HTR-8/SVneo (cell line): Measurements from ENCODE around the gene DNAJC5.
"Not testable (repeated sequence)": the region's sequence is repeated elsewhere in the genome, so short reads cannot be mapped to it uniquely, and the experiment has no call there.

Experiments used
- DNase-seq: peaks from one replicate; pipeline ENCODE4 v3.0.0; 2011; ENCODE audit warnings: low spot score, mixed read lengths; ENCODE audit not compliant: insufficient read length
- FAIRE-seq: peaks from 2 replicates; lab custom pipeline; 2011; peaks lifted over from hg19 to GRCh38; lab: Jason Lieb, UNC

DNAJC5 gene

DNA sequence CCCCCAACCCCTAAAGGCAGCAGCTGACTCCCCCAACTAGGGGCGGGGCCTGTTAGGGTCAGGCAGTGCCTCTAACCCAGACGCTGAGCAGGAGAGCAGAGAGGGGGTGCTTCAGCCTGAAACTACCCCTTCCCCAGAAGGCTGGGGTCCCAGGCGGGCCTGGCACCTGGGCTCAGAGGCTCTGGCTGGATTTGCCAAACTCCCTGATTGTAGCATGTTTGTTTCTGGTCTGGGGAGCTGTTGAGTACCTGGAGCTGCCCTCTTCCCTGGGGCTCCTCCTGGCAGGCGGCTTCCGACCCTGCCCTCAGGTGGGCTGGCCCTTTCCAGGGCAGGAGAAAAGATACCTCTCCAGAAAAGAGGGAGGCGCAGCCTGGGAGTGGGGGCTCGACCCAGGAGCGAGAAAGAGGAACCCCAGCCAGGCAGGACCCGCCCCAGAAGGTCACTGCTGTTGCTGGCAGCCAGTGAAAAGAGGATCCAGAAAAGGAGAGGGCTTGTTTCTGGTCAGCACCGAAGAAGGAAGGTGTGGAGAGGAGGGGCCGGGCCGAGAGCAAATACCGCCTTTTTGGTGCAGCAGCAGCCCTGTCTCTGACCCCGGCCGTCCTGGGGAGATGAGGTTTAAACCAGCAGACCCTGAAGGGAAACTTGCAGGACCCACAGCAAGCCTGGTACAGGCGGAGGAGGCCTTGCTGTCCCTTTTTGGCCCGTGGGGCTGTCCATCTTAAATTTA lies 34.4 kb upstream of the DNAJC5 start:
- FAIRE-seq, result no peak
- no peak for DNase-seq

DNA sequence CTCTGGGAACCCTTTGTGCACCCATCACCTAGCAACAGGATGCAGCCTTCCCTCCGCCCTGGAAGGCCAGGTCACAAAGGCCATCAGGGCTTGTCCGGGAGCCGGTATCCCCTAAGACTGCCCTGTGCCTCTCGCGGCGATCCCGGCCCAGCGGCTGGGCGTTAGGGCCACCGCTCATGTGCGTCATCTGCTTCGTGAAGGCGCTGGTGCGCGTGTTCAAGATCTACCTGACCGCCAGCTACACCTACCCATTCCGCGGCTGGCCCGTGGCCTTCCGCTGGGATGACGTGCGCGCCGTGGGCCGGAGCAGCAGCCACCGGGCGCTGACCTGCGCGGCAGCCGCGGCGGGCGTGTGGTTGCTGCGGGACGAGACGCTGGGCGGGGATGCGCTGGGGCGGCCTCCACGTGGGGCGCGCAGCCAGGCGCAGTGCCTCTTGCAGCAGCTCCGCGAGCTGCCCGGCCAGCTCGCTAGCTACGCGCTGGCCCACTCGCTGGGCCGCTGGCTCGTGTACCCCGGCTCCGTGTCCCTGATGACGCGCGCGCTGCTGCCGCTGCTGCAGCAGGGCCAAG lies 33.5 kb upstream of the DNAJC5 start, which contains the start of gene ABHD16B:
ABHD16B (plus strand) TSS at position 134 of the 570 bp plus-strand sequence; CDS start at position 177, 43 bp downstream.
- DNase-seq (no peak), FAIRE-seq (no peak)

DNA sequence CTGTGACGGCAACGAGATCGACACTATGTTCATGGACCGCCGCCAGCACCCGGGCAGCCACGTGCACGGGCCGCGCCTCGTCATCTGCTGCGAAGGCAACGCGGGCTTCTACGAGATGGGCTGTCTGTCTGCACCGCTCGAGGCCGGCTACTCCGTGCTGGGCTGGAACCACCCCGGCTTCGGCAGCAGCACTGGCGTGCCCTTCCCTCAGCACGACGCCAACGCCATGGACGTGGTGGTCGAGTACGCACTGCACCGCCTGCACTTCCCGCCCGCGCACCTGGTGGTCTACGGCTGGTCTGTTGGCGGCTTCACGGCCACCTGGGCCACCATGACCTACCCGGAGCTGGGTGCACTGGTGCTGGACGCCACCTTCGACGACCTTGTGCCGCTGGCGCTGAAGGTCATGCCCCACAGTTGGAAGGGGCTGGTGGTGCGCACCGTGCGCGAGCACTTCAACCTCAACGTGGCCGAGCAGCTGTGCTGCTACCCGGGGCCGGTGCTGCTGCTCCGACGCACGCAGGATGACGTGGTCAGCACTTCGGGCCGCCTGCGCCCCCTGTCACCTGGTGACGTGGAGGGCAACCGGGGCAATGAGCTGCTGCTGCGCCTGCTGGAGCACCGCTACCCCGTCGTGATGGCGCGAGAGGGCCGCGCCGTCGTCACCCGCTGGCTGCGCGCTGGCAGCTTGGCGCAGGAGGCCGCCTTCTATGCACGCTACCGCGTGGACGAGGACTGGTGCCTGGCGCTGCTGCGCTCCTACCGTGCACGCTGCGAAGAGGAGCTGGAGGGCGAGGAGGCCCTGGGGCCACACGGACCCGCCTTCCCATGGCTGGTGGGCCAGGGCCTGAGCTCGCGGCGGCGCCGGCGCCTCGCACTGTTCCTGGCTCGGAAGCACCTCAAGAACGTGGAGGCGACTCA lies 32.7 kb upstream of the DNAJC5 start:
- FAIRE-seq (peak; percentile 68), DNase-seq (no peak)

DNA sequence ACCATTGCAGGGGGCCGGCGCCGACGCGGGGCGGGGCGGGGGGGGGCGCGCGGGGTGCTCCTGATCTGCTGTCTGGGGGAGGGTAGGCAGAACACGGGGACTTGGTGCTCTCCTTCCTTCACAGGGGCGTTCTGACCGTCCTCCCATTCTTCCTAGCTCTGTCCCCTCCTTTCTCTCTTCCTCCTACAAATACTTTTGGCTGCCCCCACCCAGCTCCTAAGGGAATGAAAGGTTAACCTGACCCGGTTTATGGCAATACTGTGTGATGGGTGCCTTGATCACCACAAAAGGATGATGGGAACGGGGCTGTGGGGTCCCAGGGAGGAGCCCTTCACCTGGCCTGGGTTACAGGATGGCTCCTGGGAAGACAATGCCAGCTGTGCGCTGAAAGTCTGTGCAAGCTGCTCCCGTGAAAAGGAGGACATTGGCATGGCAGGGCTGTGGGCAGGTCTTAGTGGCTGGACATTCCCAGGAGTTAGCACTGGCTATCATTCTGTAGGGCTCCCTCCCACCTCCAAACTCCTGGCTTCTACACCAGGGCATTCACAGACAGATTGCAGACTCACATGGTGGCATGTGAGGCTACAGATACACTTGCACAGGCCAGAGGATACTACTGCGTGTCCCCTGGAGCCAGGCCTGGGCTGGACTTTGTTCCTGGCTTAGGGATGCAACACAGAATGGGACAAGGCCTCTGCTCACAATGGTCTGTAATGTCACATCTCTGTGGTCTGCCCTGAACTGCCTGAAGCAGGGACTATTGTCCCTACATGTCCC lies 31.7 kb upstream of the DNAJC5 start:
- FAIRE-seq, result peak; percentile 79

DNA sequence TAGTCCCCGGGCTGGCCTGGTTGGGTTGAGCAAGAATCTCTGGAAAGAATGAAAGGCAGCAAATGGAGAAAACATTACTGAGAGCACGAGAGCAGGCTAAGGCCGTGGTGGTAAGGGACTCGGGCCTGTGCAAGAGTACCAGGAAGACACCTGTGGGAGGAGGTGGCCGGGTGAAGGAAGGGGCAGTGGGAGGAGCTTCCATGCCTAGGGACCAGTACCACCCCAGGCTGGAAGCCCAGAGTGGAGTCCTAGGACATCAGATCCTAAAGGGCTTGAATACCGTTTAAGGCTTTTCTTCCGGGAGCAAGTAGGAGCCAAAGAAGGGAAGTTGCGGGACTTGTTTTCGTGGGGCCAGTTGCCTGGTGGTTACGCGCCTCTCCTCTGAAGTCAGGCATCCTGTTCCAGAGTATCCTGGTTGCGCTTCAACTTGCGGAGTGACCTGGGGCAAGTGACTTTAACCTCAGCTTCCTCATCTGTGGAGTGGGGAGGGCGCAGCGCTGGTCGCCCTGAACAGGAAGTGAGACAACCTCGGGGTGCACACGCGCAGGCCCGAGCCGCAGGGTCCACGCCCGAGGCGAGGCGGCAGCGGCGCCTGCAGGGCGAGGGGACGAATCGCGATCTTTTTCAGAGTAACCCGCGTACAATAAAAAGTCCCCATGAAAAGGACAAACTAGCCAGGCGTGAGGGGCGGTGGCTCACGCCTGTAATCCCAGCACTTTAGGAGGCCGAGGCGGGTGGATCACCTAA lies 31.0 kb upstream of the DNAJC5 start:
- peak; percentile 95 for FAIRE-seq
- peak; percentile 93 for DNase-seq

More for the DNA sequence above, 31.7 kb upstream of the DNAJC5 start:
- DNase-seq, result no peak

DNA sequence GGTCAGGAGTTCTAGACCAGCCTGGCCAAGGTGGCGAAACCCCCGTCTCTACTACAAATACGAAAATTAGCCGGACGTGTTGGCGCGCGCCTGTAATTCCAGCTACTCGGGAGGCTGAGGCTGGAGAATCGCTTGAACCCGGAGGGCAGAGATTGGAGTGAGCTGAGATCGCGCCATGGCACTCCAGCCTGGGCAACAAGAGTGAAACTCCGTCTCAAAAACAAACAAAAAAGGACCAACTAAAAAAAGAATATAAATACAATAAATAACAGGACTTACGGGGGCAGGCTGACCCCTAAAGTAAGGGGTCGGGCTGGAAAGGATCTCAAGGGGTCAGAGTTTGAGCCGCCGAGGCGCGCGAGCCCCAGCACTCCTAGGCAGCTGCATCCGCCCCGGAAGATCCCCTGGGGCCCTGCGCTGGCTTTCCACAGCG lies 30.4 kb upstream of the DNAJC5 start:
- DNase-seq, result no peak
- no peak for FAIRE-seq

DNA sequence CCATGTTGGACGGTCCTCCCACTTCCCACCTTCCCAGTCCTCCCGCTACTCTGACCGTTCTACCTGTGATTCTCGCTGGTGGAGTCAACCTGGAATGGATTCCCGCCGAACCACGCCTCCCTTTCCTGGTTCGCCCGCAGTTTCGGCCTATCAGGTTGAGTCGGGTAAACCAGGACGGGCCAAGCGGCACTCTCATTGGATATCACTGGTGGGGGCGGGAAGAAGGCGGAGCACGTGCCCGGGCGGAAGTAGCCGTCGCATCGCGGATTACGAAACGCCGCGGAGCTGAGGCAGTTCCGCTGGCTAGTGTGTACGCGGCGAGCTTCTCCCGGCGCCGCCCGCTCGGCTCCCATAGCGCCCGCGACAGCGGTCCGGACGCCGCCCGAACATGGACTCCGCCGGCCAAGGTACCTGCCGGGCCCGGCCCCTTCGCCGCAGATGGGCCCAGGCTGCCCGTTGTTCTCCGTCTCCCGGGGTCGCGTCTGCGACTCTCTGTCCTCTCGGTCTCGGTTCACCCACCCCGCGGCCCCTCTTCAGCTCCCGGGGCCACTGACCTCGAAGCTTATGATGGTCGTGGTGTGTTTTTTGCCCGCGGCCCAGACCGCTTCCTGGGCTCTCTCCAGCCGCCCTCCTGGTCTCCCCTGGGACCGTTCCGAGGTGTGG lies 29.8 kb upstream of the DNAJC5 start, which contains the start of gene TPD52L2:
TPD52L2 (plus strand) TSS at position 293 of the 663 bp plus-strand sequence; CDS start at position 389, 96 bp downstream.
- peak; percentile 100 for FAIRE-seq
- DNase-seq, result peak; percentile 100

DNA sequence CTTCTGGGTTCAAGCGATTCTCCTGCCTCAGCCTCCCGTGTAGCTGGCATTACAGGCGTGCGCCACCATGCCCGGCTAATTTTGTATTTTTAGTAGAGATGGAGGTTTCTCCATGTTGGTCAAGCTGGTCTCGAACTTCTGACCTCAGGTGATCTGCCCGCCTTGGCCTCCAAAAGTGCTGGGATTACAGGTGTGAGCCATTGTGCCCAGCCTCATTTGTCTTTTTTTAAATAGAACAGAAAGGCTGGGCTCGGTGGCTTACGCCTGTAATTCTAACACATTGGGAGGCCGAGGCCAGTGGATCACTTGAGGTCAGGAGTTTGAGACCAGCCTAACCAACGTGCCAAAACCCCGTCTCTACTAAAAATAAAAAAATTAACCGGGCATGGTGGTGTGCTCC lies 27.9 kb upstream of the DNAJC5 start:
- not testable (repeated sequence) for FAIRE-seq

DNA sequence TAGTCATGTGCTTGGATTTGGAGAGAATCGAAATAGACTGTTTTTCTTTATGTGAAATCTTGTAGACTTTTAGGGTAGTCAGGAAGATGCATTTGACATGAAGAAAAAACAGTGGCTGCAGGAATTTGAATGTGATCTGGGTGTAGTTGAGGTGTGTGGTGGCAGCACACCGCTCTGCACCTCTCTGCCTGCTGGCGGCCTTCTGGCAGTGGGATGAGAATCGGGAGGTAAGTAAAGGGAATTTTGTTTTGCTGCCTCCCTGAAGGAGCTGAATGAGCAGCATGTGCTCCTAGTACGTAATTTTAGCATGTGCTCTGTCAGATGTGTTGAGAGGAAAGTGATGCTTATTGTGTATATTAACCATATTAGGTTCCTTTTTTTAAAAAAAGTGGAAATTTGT lies 26.7 kb upstream of the DNAJC5 start:
- no peak for FAIRE-seq
- DNase-seq, result no peak

More for the DNA sequence above, 27.9 kb upstream of the DNAJC5 start:
- DNase-seq, result not testable (repeated sequence)

DNA sequence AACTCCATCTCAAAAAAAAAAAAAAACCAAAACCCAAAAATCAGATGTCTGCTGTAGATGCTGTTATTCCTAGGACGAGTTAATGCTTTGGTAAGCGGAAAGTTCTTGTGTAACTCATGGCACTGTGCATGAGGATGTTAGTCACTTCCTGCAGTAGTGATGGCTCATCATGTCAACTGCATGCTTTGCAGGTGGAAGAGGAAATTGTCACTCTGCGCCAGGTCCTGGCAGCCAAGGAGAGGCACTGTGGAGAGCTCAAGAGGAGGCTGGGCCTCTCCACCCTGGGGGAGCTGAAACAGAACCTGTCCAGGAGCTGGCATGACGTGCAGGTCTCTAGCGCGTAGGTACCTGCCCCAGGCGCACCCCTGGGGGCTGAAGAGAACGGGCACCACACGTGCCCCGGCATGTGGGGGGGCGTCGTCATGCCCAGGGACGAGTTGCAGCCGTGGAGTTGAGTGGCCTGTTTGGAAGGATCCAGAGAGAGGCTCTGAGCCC lies 21.4 kb upstream of the DNAJC5 start:
- FAIRE-seq (peak; percentile 85), DNase-seq (no peak)

DNA sequence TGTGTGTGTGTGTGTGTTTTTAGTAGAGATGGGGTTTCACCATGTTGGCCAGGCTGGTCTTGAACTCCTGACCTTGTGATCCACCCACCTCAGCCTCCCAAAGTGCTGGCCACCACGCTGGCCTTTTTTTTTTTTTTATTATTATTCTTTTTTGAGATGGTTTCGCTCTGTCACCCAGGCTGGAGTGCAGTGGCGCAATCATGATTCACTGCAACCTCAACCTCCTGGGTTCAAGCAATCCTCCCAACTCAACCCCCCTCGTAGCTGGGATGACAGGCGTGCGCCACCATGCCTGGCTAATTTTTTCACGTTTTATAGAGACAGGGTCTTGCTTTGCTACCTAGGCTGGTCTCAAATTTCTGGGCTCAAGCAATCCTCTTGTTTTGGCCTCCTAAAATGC lies 20.7 kb upstream of the DNAJC5 start:
- DNase-seq, FAIRE-seq: not testable (repeated sequence)

DNA sequence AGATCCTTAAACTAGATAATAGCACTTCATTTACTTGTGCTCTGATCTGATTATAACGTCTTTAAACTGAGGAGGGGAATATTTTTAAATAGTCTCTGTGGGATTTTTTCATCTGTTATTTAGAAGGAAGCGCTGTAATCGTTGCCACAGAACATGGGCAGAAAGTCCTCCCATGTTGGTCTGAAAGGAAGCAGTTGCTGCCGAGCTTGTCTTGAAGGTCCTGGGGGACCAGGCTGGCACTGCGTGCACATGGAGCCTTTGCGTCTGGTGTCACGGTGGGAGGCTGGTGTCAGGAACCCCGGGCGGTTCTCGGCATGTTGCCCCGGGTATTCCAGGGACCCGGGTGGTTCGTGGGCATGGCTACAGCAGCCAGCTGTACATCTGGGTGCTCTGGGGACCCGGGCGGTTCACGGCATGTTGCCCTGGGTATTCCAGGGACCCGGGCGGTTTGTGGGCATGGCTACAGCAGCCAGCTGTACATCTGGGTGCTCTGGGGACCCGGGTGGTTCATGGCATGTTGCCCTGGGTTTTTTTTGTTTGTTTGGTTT lies 18.4 kb upstream of the DNAJC5 start:
- FAIRE-seq, result no peak
- no peak for DNase-seq

DNA sequence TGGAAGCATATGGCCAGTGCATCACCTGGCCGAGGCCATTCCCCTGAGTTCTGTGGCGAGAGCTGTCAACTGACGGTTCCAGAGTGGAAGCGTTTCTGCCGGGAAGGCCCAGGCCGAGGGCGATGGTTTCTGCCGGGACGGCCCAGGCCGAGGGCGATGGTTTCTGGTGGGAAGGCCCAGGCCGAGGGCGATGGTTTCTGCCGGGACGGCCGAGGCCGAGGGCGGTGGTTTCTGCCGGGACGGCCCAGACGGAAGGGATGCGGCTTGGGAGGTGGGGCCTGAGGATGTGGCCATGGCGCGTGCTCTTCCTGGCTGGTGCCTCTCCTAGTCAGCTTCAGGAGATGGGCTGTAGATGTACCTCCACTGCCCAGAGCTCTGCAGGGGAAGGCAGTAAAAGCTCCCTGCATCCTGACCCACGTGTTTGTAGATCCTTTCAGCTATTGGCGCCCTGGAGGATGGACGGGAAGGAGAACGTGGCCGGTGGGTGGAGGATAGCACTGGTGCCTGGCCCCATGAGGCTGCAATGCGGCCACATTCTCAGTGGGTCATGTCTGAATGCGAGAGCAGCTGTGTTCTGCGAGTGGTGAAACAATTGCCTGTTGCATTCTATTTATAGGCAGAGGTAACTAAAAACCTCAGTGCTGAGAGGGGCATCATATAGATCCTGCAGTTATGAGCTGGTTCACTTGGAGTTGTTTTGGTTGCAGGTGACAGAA lies 17.0 kb upstream of the DNAJC5 start:
- no peak for DNase-seq
- no peak for FAIRE-seq

DNA sequence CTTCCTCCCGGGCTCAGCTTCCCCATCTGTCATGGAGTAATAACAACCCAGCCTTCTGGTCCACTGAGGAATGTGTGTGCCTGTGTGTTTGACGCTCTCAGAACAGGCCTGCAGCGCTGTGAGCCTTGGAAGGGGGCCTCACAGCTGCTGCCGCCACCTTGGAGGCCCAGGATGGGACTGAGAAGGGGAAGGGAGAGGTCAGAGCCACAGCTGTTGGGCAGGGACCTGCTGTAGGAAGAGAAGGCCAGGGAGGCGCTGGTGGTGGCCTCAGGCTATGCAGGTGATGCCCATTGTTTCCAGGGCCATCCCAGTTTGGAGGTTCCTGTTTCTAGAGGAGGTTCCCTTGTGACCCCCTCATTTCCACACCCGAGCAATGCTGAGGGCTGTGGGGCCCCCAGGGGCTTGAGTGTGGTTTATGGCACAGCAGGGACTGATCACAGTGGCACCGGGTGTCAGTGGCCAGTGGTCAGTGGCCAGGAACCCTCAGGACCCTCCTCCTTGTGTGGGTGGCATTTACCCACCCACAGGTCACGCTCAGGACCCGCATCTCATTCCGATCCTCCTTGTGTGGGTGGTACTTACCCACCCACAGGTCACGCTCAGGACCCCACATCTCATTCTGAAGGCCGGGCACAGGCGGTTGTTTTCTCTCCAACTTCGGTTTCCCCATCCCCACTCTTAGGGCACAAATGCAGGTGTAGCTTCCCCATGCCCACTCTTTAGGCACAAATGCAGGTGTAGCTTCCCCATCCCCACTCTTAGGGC lies 15.8 kb upstream of the DNAJC5 start:
- FAIRE-seq, result no peak
- no peak for DNase-seq

DNA sequence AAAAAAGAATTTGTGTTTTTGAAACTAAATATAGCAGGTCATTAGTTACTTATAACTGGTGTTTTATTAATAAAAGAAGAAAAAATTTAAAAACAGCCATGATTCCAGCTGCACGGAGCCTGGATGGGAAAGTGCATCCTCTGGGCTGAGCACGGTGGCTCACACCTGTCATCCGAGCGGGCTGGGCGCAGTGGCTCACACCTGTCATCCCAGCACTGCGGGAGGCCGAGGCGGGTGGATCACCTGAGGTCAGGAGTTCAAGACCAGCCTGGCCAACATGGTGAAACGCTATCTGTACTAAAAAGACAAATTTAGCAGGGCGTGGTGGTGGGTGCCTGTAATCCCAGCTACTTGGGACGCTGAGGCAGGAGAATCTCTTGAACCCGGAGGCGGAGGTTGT lies 14.0 kb upstream of the DNAJC5 start:
- peak; percentile 67 for FAIRE-seq
- not testable (repeated sequence) for DNase-seq

DNA sequence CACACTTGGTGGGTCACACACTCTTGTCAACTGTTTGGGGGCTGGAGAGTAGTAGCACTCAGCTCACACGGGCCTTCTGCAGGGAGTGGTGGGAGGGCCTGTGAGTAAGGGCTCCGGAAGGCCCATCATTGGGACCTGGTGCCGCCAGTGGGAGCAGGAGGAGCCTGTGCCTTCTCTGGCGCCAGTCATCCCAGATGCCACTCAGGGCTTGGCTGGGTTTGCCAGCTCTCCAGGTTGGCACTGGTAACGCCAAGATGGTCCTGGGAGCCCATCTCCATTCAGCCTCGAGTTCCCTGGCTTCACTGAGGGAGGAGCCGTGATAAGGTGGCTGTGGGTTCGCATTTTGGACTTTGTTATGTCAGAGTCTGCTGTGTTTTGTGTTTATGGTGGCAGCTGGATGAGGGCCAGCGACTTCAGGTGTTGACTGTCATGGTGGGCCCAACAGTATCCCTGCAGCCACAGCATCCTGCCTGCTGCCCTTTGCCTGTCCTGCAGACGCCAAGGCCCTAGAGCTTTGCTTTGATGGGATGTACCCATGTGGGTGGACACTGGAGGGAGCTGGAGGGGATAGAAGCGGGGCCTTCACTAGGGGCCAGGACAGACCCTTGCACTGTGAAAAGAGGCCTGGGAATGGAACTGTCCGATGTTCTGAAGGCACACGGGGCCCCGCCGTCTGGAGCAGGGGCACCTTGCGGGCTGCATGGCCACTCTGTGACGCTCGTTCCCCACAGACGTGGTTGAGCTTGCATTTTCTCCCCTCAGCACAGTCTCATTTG lies 13.3 kb upstream of the DNAJC5 start:
- DNase-seq, result no peak
- peak; percentile 46 for FAIRE-seq
